HG03521 (cell line): ENCODE results near the gene LGALS14.
A peak's percentile ranks its signal among the peaks of the same experiment; 100 is the strongest.
"Not testable (repeated sequence)": the region's sequence is repeated elsewhere in the genome, so short reads cannot be mapped to it uniquely, and the experiment has no call there.

Experiments
- ATAC-seq: cut with Tn5 transposase; IDR thresholded peaks from one replicate; pipeline ENCODE4 v1.9.1; 2021; ENCODE audit warnings: mild to moderate bottlenecking, moderate library complexity; ENCODE audit not compliant: unreplicated experiment

Gene LGALS14, protein sequence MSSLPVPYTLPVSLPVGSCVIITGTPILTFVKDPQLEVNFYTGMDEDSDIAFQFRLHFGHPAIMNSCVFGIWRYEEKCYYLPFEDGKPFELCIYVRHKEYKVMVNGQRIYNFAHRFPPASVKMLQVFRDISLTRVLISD

DNA sequence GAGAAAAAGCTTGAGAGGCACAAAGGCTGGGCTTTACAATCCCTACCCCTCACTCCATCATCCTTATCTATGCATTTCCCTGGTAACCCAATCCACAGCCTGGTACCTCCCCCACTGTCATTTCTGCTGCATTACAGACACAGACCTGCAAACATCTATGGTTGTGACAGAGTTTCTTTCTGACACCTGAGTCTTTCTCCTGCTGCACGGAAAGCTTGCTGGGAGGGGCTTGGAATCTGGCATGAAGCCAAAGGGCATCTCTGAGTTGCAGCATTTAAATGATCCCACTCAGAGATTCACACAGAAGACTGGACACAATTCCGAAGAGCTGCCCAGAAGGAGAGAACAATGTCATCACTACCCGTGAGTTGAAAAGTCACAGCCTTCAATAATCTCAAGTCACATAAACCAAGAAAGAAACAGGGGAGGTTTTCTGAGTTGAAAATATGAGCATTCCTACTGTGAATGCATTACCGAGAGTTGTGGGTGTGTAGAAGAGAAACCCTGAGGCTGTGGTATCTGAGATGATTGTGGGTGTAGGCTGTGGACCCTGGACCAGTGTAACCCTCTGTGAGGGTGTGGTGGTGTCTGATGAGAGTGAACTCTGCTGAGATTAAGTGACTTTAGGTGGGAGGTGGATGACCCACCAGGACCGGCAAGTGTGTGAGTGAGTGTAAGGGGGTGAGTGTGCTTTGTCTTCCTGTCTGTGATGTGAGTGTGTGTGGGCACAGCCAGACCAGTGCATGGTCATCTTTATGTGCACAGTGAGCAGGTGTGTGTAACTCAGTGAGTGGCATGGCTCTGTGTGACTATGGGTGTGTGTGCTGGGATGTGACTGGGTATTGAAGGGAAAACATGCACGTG is at the start of gene LGALS14:
Gene LGALS14, plus strand, starts transcription at position 301 of the 864 bp plus-strand sequence. Its CDS starts 48 bp downstream, at position 349.
- peak; percentile 48 for ATAC-seq

- ATAC-seq = no peak
These were observed 48.7 kb upstream of the LGALS14 start, which contains the start of gene LGALS16 for GRCh38 chr19:39655613-39656012. TSS of gene LGALS16 (plus strand) at chr19:39655913. CDS start at chr19:39655962, 49 bp downstream.

GRCh38 chr19:39659791-39660190 is 44.5 kb upstream of the LGALS14 start:
- ATAC-seq = no peak

DNA sequence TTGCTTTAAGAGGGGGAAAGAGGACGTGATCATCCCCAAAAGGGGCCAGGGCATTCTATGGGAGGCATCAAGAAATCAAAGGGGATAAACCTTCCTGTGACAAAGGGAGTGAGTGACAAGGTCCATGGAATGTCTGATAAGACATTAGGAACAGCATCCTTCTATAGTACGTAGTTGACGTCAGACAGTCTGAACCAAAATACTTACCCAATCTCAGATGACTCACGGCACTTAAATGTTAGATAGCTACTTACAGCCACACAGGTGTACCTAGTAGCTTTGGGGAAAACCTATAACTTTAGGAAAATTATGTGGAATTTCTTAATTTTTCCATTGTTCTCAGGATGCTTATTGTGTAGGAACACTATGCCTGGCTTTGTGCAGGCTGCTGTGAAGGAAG is 43.6 kb upstream of the LGALS14 start:
- ATAC-seq = no peak

- no peak for ATAC-seq
These were observed 42.7 kb upstream of the LGALS14 start for GRCh38 chr19:39661565-39661964.

DNA sequence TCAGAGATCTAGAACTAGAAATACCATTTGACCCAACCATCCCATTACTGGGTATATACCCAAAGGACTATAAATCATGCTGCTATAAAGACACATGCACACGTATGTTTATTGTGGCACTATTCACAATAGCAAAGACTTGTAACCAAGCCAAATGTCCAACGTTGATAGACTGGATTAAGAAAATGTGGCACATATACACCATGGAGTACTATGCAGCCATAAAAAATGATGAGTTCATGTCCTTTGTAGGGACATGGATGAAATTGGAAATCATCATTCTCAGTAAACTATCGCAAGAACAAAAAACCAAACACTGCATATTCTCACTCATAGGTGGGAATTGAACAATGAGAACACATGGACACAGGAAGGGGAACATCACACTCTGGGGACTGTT is 34.4 kb upstream of the LGALS14 start:
- ATAC-seq = not testable (repeated sequence)

GRCh38 chr19:39670998-39671397 is 33.3 kb upstream of the LGALS14 start:
- ATAC-seq = no peak

- no peak for ATAC-seq
These were observed 32.4 kb upstream of the LGALS14 start for GRCh38 chr19:39671739-39672363.

- no peak for ATAC-seq
These were observed 31.8 kb upstream of the LGALS14 start for GRCh38 chr19:39672473-39672872.

DNA sequence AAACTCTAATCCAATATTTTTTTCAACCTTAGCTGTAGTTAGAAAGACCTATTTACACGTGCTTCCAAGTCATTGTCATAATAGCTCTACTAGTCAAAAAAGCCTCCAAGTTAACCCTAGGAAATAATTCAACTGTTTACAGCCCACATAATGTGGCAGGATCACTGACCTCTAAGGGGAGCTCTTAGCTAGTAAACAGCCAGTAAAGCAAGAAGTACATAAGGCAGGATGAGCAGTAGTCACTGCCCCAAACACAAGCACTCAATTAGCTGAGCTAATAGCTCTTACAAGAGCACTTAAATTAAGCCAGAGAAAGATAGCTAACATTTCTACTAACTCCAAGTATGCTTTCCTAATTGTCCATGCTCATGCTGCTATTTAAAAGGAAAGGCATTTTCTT is 30.4 kb upstream of the LGALS14 start:
- ATAC-seq = not testable (repeated sequence)

DNA sequence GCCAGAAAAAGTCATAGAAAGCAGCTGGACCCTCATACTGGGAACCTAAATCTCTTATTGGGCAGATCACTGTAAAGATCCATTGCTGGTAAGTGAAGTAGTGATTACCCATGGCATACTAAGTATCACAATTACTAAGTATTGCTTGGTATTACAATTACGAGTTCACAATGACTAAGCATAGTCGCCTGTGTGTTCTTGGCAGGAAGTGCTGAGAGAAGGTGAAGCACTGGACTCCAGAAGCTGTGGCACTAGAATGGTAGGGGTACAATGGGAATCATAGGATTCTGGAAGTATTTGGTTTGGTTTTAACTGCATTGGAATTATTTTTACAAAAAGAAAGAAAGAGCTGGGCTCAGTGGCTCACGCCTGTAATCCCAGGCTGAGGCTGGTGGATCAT is 28.3 kb upstream of the LGALS14 start:
- ATAC-seq = no peak

DNA sequence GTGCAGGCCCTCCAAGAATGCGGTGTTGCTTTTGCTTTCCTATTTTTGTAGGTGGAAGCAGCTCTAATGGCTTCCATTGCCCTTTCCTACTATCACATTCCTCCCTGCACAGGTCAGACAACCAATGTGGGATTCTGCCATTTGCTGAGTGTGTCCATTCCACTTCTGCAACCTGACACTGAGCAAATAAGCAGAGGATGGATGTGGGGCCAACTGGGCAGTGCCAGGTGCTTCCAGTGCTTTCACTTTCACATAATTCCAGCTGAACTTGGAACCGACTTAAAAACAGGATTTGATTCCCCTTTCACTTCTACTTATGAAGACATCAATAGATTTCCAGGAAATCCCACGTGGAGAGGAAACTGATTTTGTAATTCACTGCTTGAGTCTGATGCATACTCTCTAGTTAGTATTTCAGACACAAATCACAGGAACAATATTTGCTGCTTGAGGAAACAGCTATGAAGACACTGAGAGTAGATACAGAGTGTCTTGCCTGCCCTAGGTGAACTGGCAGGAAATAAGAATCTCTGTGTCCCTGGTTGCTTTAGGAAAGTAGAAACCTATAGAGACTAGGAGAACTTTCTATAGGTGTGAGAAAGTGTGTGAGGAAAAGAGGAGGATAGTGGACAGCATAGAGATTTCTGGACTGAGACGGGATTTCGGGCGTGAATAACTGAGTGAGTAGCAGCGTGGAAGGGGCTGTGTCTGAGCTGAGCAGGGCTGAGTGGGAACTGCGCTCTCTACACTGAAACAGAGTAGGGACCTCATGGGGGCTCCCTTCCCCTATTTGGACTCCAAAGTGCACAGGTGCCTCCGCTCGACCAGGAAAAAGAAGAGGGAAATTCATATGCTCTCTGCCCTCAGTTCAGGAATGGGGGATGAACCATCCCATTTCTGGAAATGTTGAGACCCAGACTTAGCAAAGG is 26.1 kb upstream of the LGALS14 start:
- no peak for ATAC-seq

- peak; percentile 60 for ATAC-seq
These were observed 25.1 kb upstream of the LGALS14 start for GRCh38 chr19:39679056-39679790.

- ATAC-seq = no peak
These were observed 24.5 kb upstream of the LGALS14 start for GRCh38 chr19:39679791-39680168.

GRCh38 chr19:39680593-39680992 is 23.7 kb upstream of the LGALS14 start:
- ATAC-seq = no peak

DNA sequence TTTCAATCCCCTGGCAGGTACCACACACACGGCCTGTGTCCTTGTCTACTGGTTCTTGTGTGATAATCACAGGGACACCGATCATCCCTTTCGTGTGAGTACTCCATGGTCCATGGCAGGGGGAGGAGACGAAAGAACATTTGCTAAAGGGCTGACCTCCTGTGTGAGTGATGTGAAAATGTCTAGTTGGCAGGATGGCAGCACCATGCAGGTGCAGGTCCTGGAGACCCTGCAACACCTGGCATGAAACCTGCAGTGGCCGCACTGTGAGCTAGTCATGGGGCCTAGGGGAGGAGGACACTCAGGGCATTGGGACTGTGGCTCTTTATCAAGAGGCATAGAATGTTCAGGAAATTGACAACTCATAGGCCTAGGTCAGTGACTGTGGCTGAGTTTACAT is 22.9 kb upstream of the LGALS14 start:
- ATAC-seq = no peak

DNA sequence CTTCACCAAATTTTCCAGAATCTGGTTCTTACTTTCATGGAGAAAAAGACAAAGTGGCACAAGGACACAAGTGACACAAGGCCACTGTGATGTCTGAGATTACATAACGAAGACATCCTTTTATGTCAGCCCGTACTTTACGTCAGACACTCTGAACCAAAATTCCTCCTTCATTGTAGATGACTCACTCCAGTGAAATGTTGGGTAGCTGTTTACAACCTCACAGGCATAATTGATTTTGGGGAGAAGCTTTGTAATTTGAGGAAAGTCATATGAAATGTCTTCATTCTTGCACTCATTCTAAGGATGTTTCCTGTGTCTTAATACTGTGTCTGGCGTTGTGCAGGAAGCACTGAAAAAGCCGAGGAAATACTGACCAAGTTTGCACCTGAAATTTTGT is 20.0 kb upstream of the LGALS14 start:
- no peak for ATAC-seq

DNA sequence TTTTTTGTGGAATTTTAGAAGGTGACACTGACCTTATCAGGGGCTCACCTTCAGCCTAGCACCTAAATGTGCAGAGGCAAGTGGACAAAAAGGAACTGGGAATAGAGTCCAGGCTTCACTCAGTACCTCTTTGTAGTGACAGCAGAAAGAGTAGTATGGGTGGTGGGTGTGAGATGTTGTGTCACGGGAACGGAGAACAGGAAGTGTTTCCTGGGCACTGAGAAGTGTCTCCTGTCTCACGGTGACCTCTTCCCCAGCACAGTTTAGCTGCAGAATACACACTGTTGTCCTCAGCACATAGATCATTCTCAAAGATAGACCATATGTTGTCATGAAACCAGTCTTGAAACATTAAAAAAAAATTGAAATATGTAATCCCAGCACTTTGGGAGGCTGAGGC is 17.5 kb upstream of the LGALS14 start:
- no peak for ATAC-seq

DNA sequence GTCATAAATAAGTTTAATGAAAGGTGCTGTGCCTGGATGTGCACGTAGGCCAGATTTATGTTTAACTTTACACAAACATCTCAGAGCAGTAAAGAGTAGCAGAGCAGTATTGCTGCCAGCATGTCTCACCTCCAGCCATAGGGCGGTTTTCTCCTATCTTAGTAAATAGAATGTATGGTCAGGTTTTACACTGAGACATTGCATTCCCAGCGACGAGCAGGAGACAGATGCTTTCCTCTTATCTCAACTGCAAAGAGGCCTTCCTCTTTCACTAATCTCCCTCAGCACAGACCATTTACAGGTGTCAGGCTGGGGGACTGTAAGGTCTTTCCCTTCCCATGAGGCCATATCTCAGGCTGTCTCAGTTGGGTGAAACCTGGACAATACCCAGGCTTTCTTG is 15.6 kb upstream of the LGALS14 start:
- ATAC-seq = not testable (repeated sequence)

- ATAC-seq = no peak
These were observed 12.1 kb upstream of the LGALS14 start for GRCh38 chr19:39692166-39692565.
